Chondrocyte (in vitro differentiated cells): ENCODE data around the gene POMC. TPM values are rescaled to one million over a fixed set of nuclear protein-coding genes. Genes with fewer than 3 reads are reported as not detected.

Source experiments
- DNase-seq: peaks from one replicate; pipeline ENCODE4 v3.0.0; 2021; ENCODE audit warnings: mixed read lengths, low spot score
- H3K27ac Mint-ChIP-seq: one replicate; pipeline ENCODE4 v1.8.0; 2021; ENCODE audit warnings: mild to moderate bottlenecking, moderate library complexity, mixed read lengths; ENCODE audit not compliant: unreplicated experiment
- H3K27me3 Mint-ChIP-seq: 2 replicates; pipeline ENCODE4 v1.8.0; 2021; ENCODE audit warnings: low read depth, mixed read lengths
- H3K36me3 Mint-ChIP-seq: 2 replicates; pipeline ENCODE4 v1.8.0; 2021; ENCODE audit warnings: low read depth, mixed read lengths
- H3K4me1 Mint-ChIP-seq: 2 replicates; pipeline ENCODE4 v1.8.0; 2021; ENCODE audit warnings: low read depth, mild to moderate bottlenecking, mixed read lengths
- H3K4me3 Mint-ChIP-seq: one replicate; pipeline ENCODE4 v1.8.0; 2021; ENCODE audit warnings: mild to moderate bottlenecking, moderate library complexity, mixed read lengths; ENCODE audit not compliant: unreplicated experiment
- H3K9me3 Mint-ChIP-seq: 2 replicates; pipeline ENCODE4 v1.8.0; 2021; ENCODE audit warnings: low read depth, mixed read lengths
- CTCF ChIP-seq: fragments of 200-600 bp; sonication (generic); IDR thresholded peaks from 2 replicates; pipeline ENCODE4 v1.5.0; 2021; ENCODE audit warnings: antibody characterized with exemption, mild to moderate bottlenecking, moderate library complexity
- total RNA-seq: library from RNA; stranded (reverse); gene quantifications from 3 replicates; pipeline ENCODE4 v1.2.1, GENCODE V29; 2021

The POMC gene
- total RNA-seq, 1 donor from 2014 or later, result not detected

GRCh38 chr2:25198576-25198975, 30.2 kb upstream of the POMC start:
- H3K9me3 Mint-ChIP-seq, result no peaks in the 10 kb centered on the region
- H3K4me3 Mint-ChIP-seq, result no peak overlapping the region
- H3K27ac Mint-ChIP-seq, result no peak overlapping the region
- no peaks in the 10 kb centered on the region for H3K36me3 Mint-ChIP-seq
- peaks cover 4% of the 10 kb centered on the region for H3K27me3 Mint-ChIP-seq
- no peak for DNase-seq
- peaks cover 11% of the 10 kb centered on the region for H3K4me1 Mint-ChIP-seq
- TF ChIP-seq CTCF, result no peak

- Mint-ChIP-seq H3K27me3 (peaks cover 4% of the 10 kb centered on the region), H3K9me3 (no peaks in the 10 kb centered on the region), H3K4me3 (no peak overlapping the region)
Observed at GRCh38 chr2:25198209-25198525, 29.8 kb upstream of the POMC start.

GRCh38 chr2:25197336-25198208, 29.2 kb upstream of the POMC start:
- Mint-ChIP-seq H3K27me3 (peaks cover 4% of the 10 kb centered on the region), H3K4me1 (peaks cover 11% of the 10 kb centered on the region), H3K9me3 (no peaks in the 10 kb centered on the region), H3K27ac (no peak overlapping the region), H3K4me3 (no peak overlapping the region), H3K36me3 (no peaks in the 10 kb centered on the region)
- TF ChIP-seq CTCF, result no peak
- DNase-seq, result no peak

More at GRCh38 chr2:25198209-25198525, 29.8 kb upstream of the POMC start:
- peaks cover 11% of the 10 kb centered on the region for H3K4me1 Mint-ChIP-seq
- H3K27ac Mint-ChIP-seq, result no peak overlapping the region
- no peak for TF ChIP-seq CTCF
- H3K36me3 Mint-ChIP-seq, result no peaks in the 10 kb centered on the region
- no peak for DNase-seq

- TF ChIP-seq CTCF, result no peak
- no peak for DNase-seq
- Mint-ChIP-seq H3K27ac (no peak overlapping the region), H3K27me3 (peaks cover 4% of the 10 kb centered on the region), H3K4me3 (no peak overlapping the region), H3K4me1 (peaks cover 14% of the 10 kb centered on the region), H3K36me3 (no peaks in the 10 kb centered on the region), H3K9me3 (no peaks in the 10 kb centered on the region)
Observed at GRCh38 chr2:25194576-25195122, 26.3 kb upstream of the POMC start.

GRCh38 chr2:25190536-25190935, 22.2 kb upstream of the POMC start:
- DNase-seq, result no peak
- no peak for TF ChIP-seq CTCF
- Mint-ChIP-seq H3K4me1 (peaks cover 3% of the 10 kb centered on the region), H3K9me3 (no peaks in the 10 kb centered on the region), H3K4me3 (no peak overlapping the region), H3K27me3 (no peaks in the 10 kb centered on the region), H3K36me3 (no peaks in the 10 kb centered on the region), H3K27ac (no peak overlapping the region)
